Lower leg skin (tissue), 4 donors: ENCODE results near the gene ATP1B2. TPM values are rescaled to one million over a fixed set of nuclear protein-coding genes. Genes with fewer than 3 reads are reported as not detected.

ENCODE experiments used
- DNase-seq, 2 donors: peaks; one replicate each; pipeline ENCODE4 v3.0.0-alpha.2; 2019; ENCODE audit warnings: low spot score in 2 of 2
- H3K4me3 ChIP-seq: fragments of 200-600 bp; sonication (generic); 2 replicates; pipeline ENCODE4 v1.5.1; 2017; ENCODE audit warnings: mild to moderate bottlenecking, low read depth; ENCODE audit not compliant: poor library complexity, severe bottlenecking
- CTCF ChIP-seq, 3 donors: fragments of 450-650 bp; IDR thresholded peaks; one replicate each; pipeline ENCODE4 v1.5.1; 2016; ENCODE audit warnings: antibody characterized with exemption in 3 of 3, mild to moderate bottlenecking in 3 of 3, moderate library complexity in 2 of 3
- POLR2A ChIP-seq, 2 donors: fragments of 450-650 bp; IDR thresholded peaks; one replicate each; pipeline ENCODE4 v1.6.1; 2016 to 2017; ENCODE audit warnings: antibody characterized with exemption in 2 of 2, mild to moderate bottlenecking in 1 of 2, moderate library complexity in 1 of 2
- WGBS, 2 donors: methylation state at CpG; one replicate each; pipeline ENCODE4 v1.1.5; 2018; 5-methylcytosine and 5-hydroxymethylcytosine counted together
- intact Hi-C: fragments of 100-400 bp; cut with DNase I; formaldehyde crosslinking; loops from one replicate; pipeline ENCODE4 v1.15.0; 2023; ENCODE audit warnings: low total_unique reads
- total RNA-seq, 4 donors: library from RNA; depleted of rRNA; stranded (reverse); fragments of >200 nt; gene quantifications; one replicate each; pipeline ENCODE4 v1.1.0, GENCODE V29; 2016

Gene ATP1B2
- total RNA-seq, 4 donors from 2014 or later: 0.42 to 3.0 (median 0.46) TPM; not detected in 1

GRCh38 chr17:7677388-7678067 is 26.8 kb downstream of the ATP1B2 start:
- no peak overlapping the region for H3K4me3 ChIP-seq
- no peak for TF ChIP-seq CTCF (IDR thresholded peaks at IDR 0.05)
- no peak for TF ChIP-seq POLR2A (IDR thresholded peaks at IDR 0.05)
- no peak for DNase-seq
- 78 to 87% methylated on average over 10 of the region's 10 CpGs for WGBS, 2 donors
- intact Hi-C loops: no loop called here

- intact Hi-C loops: no loop called here
- H3K4me3 ChIP-seq: peak overlapping the region; percentile 15
- no peak for TF ChIP-seq POLR2A (IDR thresholded peaks at IDR 0.05)
- TF ChIP-seq CTCF (IDR thresholded peaks at IDR 0.05): no peak
- no peak for DNase-seq
- WGBS, 2 donors: 49 to 51% methylated on average over 15 of the region's 15 CpGs
These were observed 34.3 kb downstream of the ATP1B2 start for GRCh38 chr17:7684851-7685532.

- peak; percentile 92 to 99 for DNase-seq
- intact Hi-C loops: no loop called here
- WGBS, 2 donors: 2 to 3% methylated on average over 44 of the region's 44 CpGs
- H3K4me3 ChIP-seq: peak overlapping the region; percentile 88
- TF ChIP-seq POLR2A (IDR thresholded peaks at IDR 0.05): peak in 1 of 2 donors; percentile 11
- TF ChIP-seq CTCF (IDR thresholded peaks at IDR 0.05): no peak
These were observed 35.0 kb downstream of the ATP1B2 start for GRCh38 chr17:7685533-7686221.

- WGBS, 2 donors: 0 to 1% methylated on average over 30 of the region's 30 CpGs
- H3K4me3 ChIP-seq: peak overlapping the region; percentile 88
- intact Hi-C loops: no loop called here
- peak; percentile 70 to 95 for DNase-seq
- TF ChIP-seq CTCF (IDR thresholded peaks at IDR 0.05) (peak in 1 of 3 donors; percentile 19), POLR2A (IDR thresholded peaks at IDR 0.05) (no peak)
These were observed 35.7 kb downstream of the ATP1B2 start for GRCh38 chr17:7686222-7687071.

- peak within 1 kb of the TSS; percentile 88 for H3K4me3 ChIP-seq
- TF ChIP-seq CTCF (IDR thresholded peaks at IDR 0.05) (no peak), POLR2A (IDR thresholded peaks at IDR 0.05) (no peak)
- intact Hi-C loops: no loop called here
- 1% methylated on average over 29 to 30 of the region's 30 CpGs for WGBS, 2 donors
- peak; percentile 93 to 97 for DNase-seq
These were observed 36.6 kb downstream of the ATP1B2 start, which contains the start of gene TP53 for GRCh38 chr17:7687072-7687907. TSS of gene TP53 (minus strand) at chr17:7687490. CDS start at chr17:7676594, 10,896 bp downstream.
